VCaP (cell line): ENCODE results near the gene MICAL3.

Experiments
- H3K27ac ChIP-seq: fragments of 450-650 bp; 2 replicates; pipeline ENCODE4 v1.5.1; 2017
- TF ChIP-seq, protein P1 (sequence below): fragments of 450-650 bp; conservative IDR thresholded peaks from 2 replicates; pipeline ENCODE4 v1.5.1; 2017; ENCODE audit warnings: mild to moderate bottlenecking, moderate library complexity

Gene MICAL3

DNA sequence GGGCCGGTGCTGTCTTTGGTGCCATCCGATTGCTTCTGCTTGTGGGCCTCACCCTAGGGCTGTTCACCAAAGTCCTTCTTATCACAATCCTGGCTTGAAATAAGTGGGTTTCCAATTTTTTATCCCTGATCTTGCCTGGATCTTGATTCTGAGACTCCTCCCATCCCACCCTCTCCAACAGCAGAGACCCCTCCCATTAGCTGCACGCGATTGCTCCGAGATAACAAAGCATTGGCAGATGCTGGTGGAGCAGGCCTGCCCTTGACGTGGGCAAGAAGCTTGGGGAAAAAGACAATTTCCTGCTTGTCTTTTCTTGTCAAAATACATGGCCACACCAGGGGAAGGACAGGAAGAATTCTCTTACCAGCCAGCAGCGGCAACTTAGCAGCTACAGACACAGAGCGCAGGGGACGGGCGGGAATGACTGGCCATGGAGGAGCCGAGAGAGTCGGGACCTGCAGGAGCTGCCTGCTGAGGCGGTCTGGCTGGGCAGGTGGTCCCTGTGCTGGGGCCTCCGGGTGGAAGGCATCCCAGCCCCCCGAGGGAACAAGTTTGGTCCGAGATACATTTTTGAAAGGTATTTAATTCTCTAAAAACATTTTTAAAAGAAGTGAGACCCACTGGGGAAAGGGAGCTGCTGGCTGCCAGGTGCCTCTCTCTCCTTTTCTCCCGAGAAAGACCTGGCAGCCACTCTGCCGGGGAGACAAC lies 240.4 kb downstream of the MICAL3 start:
- H3K27ac ChIP-seq = no peak overlapping the region
- TF ChIP-seq, protein P1, sequence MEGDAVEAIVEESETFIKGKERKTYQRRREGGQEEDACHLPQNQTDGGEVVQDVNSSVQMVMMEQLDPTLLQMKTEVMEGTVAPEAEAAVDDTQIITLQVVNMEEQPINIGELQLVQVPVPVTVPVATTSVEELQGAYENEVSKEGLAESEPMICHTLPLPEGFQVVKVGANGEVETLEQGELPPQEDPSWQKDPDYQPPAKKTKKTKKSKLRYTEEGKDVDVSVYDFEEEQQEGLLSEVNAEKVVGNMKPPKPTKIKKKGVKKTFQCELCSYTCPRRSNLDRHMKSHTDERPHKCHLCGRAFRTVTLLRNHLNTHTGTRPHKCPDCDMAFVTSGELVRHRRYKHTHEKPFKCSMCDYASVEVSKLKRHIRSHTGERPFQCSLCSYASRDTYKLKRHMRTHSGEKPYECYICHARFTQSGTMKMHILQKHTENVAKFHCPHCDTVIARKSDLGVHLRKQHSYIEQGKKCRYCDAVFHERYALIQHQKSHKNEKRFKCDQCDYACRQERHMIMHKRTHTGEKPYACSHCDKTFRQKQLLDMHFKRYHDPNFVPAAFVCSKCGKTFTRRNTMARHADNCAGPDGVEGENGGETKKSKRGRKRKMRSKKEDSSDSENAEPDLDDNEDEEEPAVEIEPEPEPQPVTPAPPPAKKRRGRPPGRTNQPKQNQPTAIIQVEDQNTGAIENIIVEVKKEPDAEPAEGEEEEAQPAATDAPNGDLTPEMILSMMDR = no peak

DNA sequence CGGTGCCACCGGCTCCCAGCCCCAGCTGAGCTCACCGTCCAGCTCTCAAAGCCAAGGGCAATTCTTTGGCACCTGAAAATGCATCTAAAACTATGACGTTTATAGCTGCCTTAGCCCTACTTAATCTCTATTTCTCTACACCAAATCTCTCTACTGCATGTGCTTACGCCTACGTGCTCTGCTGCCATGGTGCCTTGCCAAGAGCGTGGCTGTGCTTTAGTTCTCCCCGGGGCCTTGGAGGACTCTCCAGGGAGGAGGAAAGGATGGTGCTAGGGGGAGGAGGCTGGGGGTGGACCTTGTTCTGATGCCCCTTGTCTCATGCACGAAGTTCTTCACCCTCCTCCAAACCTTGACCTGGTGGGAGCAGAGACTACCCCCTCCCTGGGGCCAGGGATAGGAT lies 241.0 kb downstream of the MICAL3 start:
- TF ChIP-seq, protein P1 = no peak
- H3K27ac ChIP-seq = no peak overlapping the region

DNA sequence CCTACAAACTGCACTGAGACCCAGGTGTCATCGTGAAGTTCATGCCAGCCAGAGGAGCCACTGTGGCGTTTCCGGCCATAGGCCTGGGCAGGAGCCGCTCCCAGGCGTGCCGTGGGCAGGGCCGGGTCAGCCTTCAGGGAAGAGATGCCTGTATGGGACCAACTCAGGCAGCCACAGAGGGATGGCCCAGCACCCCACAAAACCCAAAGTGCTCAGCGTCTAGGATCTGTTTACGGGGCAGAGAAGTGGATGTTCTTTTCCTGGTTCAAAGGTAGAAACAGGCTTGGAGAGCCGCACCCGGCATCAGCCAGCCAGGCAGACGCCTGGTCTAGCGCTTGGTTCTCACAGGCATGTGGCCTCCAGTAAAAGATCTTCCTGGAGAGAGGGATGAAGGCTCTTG lies 241.7 kb downstream of the MICAL3 start:
- TF ChIP-seq, protein P1 = no peak
- H3K27ac ChIP-seq = no peak overlapping the region

DNA sequence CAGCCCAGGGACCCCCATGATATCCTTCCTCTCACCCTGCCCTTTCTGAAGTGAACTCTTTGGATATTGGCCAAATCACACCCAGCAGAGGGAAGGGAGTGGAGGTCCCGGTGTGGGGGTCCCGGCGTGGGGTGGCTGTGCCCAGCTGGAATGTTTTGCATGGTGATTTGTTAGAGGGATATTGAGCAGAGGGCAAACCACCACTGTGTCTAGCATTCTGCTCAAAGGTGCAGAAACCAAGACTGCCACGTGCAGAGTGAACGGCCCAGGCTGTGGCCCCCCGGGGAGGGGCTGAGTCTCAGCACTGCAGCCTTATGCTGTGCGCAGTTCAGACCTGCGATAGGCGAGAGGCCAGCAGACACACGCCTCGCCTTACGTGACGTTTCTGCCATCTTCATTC lies 242.2 kb downstream of the MICAL3 start:
- TF ChIP-seq, protein P1 = no peak
- no peak overlapping the region for H3K27ac ChIP-seq

DNA sequence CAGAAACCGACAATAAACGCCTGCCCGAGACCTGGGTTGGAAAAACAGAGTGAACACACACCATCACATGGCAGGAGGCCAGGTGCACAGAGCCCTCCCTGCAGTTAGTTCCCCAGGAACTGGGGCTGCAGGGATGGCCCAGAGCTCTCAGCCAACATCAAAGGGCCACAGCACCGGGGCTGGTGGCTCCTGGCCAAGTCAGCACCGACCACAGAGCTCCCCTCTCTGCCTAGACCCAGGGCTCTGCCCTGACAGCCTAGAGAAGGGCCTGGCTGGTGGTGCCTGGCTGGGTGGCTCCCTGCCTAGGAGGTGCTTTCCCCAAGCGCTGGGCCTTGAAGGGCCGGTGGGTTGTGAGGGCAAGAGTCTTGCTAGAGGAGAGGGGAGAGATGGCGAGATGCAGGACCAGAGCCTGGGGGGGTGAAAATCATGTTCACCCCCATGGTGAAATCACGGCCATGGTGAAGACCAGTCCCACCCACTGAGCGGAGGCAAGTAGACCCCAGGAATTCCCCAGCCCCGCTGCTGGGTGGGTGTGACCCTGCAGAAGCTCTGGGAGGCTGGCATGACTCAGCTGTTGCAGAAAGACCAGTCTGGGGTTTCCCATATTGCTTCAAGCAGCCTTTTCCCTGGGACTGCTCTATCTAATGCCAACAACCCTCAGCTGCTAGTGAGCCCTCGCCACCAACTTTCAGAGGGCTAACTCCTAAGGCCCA lies 242.9 kb downstream of the MICAL3 start:
- TF ChIP-seq, protein P1 = no peak
- no peak overlapping the region; the same call in 1 of the 2 replicates for H3K27ac ChIP-seq

DNA sequence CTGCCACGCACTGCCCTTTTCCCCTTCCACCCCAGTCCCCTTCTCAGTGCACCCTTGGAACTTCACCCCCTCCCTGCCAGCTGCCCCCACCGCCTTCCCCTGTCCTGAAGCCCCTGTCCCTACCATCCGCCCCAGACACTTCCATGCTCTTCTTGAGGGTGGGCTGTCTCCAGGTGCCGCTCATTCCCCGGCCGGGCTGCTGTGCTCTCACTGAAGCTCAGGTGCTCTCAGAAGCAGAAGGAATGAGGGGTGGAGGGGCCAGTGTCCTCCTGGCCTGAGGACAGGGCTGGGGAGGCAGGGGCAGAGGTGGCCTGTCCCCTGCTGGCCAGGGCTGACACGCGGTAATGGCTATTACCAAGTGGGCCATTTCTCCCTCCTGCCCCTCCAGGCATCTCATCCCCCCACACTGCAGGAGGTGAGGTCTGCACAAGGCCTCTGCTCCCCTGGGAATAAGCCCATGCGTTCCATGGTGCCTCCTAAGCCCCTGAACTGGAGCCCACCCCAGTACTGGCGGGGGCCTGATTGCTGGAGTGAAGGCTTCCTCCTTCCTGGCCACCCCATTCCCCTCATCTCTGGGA lies 243.5 kb downstream of the MICAL3 start:
- H3K27ac ChIP-seq = no peak overlapping the region; the same call in 1 of the 2 replicates
- TF ChIP-seq, protein P1 = no peak

DNA sequence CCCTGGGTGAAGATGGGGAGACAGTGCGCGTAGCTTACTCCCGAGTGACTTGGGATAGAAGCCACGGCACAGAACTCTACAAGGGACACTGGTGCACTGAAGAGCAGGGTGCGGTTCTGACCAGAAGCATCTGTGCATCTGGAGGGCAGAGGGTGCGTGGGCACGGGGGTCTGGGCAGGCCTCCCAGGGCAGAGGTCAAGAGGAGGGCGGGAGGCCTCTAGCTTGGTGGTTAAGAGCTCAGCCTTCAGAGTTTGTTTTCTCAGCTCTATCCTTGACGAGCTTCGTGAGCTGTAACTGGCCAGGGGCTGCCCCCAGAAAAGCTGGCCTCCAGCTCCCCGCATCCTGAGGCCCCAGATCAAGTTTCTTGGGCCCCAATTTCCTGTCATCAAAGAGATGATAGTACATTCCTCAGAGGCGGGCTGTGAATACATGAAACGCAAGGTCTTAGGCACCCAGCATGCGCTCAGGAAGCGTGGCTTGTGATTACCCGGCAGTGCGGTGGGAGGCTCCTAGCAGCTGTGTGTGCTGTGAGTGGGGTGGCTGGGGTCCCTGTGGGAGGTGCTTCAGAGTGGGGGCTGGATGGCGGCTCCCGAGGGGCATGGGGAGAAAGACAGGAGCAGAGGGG lies 244.1 kb downstream of the MICAL3 start:
- H3K27ac ChIP-seq = no peak overlapping the region

More for the DNA sequence above, 244.1 kb downstream of the MICAL3 start:
- TF ChIP-seq, protein P1 = no peak
